GM12878 (cell line): ENCODE data around the gene SYNJ2. TPM values are rescaled to one million over a fixed set of nuclear protein-coding genes. Genes with fewer than 3 reads are reported as not detected.

Experiments
- ATAC-seq: fragments of 200-7000 bp; cut with Tn5 transposase; 3 replicates; pipeline ENCODE4 v1.9.1; 2020; ENCODE audit warnings: mild to moderate bottlenecking, moderate library complexity
- BruUV-seq: library from RNA; stranded (reverse); fragments of 400-500 nt; replicated peaks from 2 replicates; lab custom pipeline; 2021; lab: Mats Ljungman, UMichigan
- CTCF ChIA-PET: fragments of 300-600 bp; sonication (Branson Sonifier 250); formaldehyde crosslinking; extraction: SDS; loops from one replicate; lab custom pipeline; 2021; ENCODE audit warnings: inconsistent platforms; lab: Yijun Ruan, JAX
- POLR2A ChIA-PET: fragments of 350-600 bp; formaldehyde crosslinking; extraction: SDS; loops from one replicate; lab custom pipeline; 2021; ENCODE audit warnings: inconsistent platforms; lab: Charles Lee
- RAD21 ChIA-PET: fragments of 300-600 bp; sonication (Branson Sonifier 250); formaldehyde crosslinking; loops from one replicate; lab custom pipeline; 2023; ENCODE audit warnings: antibody characterized with exemption; ENCODE audit not compliant: unreplicated experiment; lab: Charles Lee
- SMC1A ChIA-PET: fragments of 300-600 bp; sonication (Branson Sonifier 250); formaldehyde crosslinking; loops from one replicate; lab custom pipeline; 2023; ENCODE audit not compliant: unreplicated experiment, uncharacterized antibody; lab: Charles Lee
- DNase-seq: peaks from one replicate; pipeline ENCODE4 v3.0.0-alpha.2; 2011; ENCODE audit warnings: low read depth, low spot score
- FAIRE-seq: peaks from 3 replicates; lab custom pipeline; 2011; peaks lifted over from hg19 to GRCh38; lab: Jason Lieb, UNC
- H2AFZ ChIP-seq: 2 replicates; pipeline ENCODE4 v1.6.0; 2011; ENCODE audit warnings: low read depth, low read length, control low read depth; ENCODE audit not compliant: control insufficient read depth
- H3K27ac ChIP-seq: 2 replicates; pipeline ENCODE4 v1.5.1; 2011; ENCODE audit warnings: control low read depth; ENCODE audit not compliant: control insufficient read depth, insufficient read depth
- H3K27me3 ChIP-seq, 2 experiments: replicated peaks in 1 of 2; 2 replicates each; pipeline versions ENCODE4 v1.6.0 to v1.6.1; 2011; ENCODE audit warnings: low read length in 1 of 2; ENCODE audit not compliant: control insufficient read depth in 2 of 2, insufficient read depth in 2 of 2
- H3K36me3 ChIP-seq, 2 experiments: 2 replicates each; pipeline ENCODE4 v1.5.1; 2011; ENCODE audit warnings: low read length in 1 of 2; ENCODE audit not compliant: control insufficient read depth in 2 of 2, insufficient read depth in 2 of 2
- H3K4me1 ChIP-seq: 2 replicates; pipeline ENCODE4 v1.6.1; 2011; ENCODE audit warnings: mild to moderate bottlenecking, low read length, moderate library complexity, mixed read lengths; ENCODE audit not compliant: control insufficient read depth, insufficient read depth
- H3K4me2 ChIP-seq: 2 replicates; pipeline ENCODE4 v1.6.0; 2011; ENCODE audit warnings: control low read depth; ENCODE audit not compliant: control insufficient read depth, insufficient read depth
- H3K4me3 ChIP-seq: fragments of 200-600 bp; sonication (generic); 2 replicates; pipeline ENCODE4 v1.5.1; 2016
- H3K79me2 ChIP-seq: 2 replicates; pipeline ENCODE4 v1.6.0; 2011; ENCODE audit warnings: low read length; ENCODE audit not compliant: control insufficient read depth, insufficient read depth
- H3K9ac ChIP-seq: 2 replicates; pipeline ENCODE4 v1.8.0; 2011; ENCODE audit warnings: low read length, control low read depth, mixed read lengths; ENCODE audit not compliant: control insufficient read depth, insufficient read depth
- H3K9me3 ChIP-seq: replicated peaks from 3 replicates; pipeline ENCODE4 v1.5.1; 2011; ENCODE audit warnings: mild to moderate bottlenecking, low read length; ENCODE audit not compliant: control insufficient read depth, insufficient read depth
- H4K20me1 ChIP-seq: 2 replicates; pipeline ENCODE4 v1.6.0; 2011; ENCODE audit not compliant: control insufficient read depth, insufficient read depth
- HDAC6 ChIP-seq: fragments of 200-600 bp; sonication (generic); IDR thresholded peaks from one replicate; pipeline ENCODE4 v1.8.0; 2017; ENCODE audit warnings: antibody characterized with exemption; ENCODE audit not compliant: unreplicated experiment
- NR2C1 ChIP-seq: fragments of 450-650 bp; IDR thresholded peaks from 2 replicates; pipeline ENCODE4 v1.6.1; 2017; ENCODE audit warnings: antibody characterized with exemption, mild to moderate bottlenecking, moderate library complexity
- NR2F1 ChIP-seq: fragments of 450-650 bp; conservative IDR thresholded peaks from 2 replicates; pipeline ENCODE4 v1.6.1; 2017; ENCODE audit warnings: mild to moderate bottlenecking
- YY1 ChIP-seq: IDR thresholded peaks from 2 replicates; pipeline ENCODE4 v1.6.1; 2011; ENCODE audit warnings: low read depth, mild to moderate bottlenecking, low read length
- WGBS: methylation state at CpG from one replicate; pipeline ENCODE4 v1.1.6; 2016; ENCODE audit warnings: low lambda C conversion rate; ENCODE audit not compliant: insufficient replicate concordance, insufficient coverage; ENCODE audit errors: missing lambda C conversion rate; 5-methylcytosine and 5-hydroxymethylcytosine counted together
- in situ Hi-C: fragments of 300-500 bp; cut with MboI; formaldehyde crosslinking; loops from 9 replicates; pipeline ENCODE4 v1.14.3; 2018; ENCODE audit warnings: mixed read lengths
- intact Hi-C: fragments of 100-400 bp; cut with micrococcal nuclease; formaldehyde crosslinking; loops from one replicate; pipeline ENCODE4 v1.14.2; 2022; ENCODE audit not compliant: unreplicated experiment
- polyA plus RNA-seq, 11 experiments: library from polyadenylated mRNA; depleted of rRNA in 4 of 11; unstranded in 6 of 11; stranded (reverse) in 5 of 11; fragments of >200 nt; fragmentation: Nextera tagmentation in 4 of 11; fragmentation: Illumina TruSeq in 1 of 11; extraction: Ambion mirVana in 4 of 11; extraction: Trizol in 1 of 11; gene quantifications; 1 replicate in 1 of 11; 2 replicates in 10 of 11; pipeline versions ENCODE4 v1.2.1 to v1.2.3, GENCODE V29; 2011 to 2016; ENCODE audit warnings: inconsistent platforms in 2 of 11, missing spikeins in 2 of 11, low read depth in 1 of 11
- total RNA-seq, 4 experiments: library from RNA; depleted of rRNA in 3 of 4; stranded (reverse); fragments of >200 nt in 3 of 4; fragmentation: Illumina TruSeq in 1 of 4; extraction: Trizol in 1 of 4; gene quantifications; 2 replicates each; pipeline versions ENCODE4 v1.2.1 to v1.2.3, GENCODE V29; 2013 to 2021
- TF ChIP-seq, protein P1 (sequence below): fragments of 450-650 bp; IDR thresholded peaks from 2 replicates; pipeline ENCODE4 v1.6.1; 2017; ENCODE audit warnings: mild to moderate bottlenecking, moderate library complexity

The SYNJ2 gene
- total and polyA plus RNA-seq, 10 of the 15 experiments (the other 5 are each of a cell fraction or from before 2014, with no cell fraction given): 0.11 to 1.8 (median 0.57) TPM

DNA sequence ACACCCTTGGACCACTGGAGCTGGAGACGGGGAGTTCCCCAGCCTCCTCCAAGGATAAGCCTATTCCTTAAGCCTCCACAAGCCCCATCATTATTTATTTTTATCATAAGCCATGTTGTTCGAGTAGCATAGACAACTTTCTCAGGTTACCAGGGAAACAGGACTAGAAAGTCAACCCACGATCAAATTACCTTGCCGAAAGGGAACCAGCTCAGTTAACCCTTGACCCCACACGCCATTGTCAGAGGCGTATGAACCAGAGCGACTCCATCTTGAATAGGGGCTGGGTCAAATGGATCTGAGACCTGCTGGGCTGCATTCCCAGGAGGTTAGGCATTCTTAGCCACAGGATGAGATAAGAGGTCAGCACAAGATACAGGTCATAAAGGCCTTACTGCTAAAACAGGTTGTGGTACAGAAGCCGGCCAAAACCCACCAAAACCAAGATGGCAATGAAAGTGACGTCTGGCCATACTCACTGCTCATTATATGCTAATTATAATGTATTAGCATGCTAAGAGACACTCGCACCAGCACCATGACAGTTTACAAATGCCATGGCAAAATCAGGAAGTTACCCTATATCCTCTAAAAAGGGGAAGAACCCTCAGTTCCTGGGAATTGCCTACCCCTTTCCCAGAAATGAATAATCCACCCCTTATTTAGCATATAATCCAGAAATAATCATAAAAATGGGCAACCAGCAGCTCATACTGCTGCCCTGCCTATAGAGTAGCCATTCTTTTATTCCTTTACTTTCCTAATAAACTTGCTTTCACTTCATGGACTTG, 22.4 kb downstream of the SYNJ2 start:
- no TSS peak for BruUV-seq
- H4K20me1 ChIP-seq: no peaks in the 10 kb centered on the region
- H3K79me2 ChIP-seq: no peaks in the 10 kb centered on the region
- no peaks in the 10 kb centered on the region for H3K9me3 ChIP-seq
- H3K4me3 ChIP-seq: no peak overlapping the region
- CTCF ChIA-PET: no interaction called here
- DNase-seq: no peak
- no peak overlapping the region for H3K27ac ChIP-seq
- peaks cover 10% of the 10 kb centered on the region; the same call in 1 of the 2 replicates for H3K4me1 ChIP-seq
- RAD21 ChIA-PET: no interaction called here
- in situ Hi-C loops (no loop called here), intact Hi-C loops (no loop called here)
- no peak overlapping the region for H3K4me2 ChIP-seq
- POLR2A ChIA-PET: no interaction called here
- no peaks in the 10 kb centered on the region for H3K27me3 ChIP-seq
- TF ChIP-seq NR2F1 (0 out of 2 replicates have a peak, but pooled peaks have one; percentile 28), YY1 (no peak), HDAC6 (no peak), NR2C1 (0 out of 2 replicates have a peak, but pooled peaks have one; percentile 40)
- TF ChIP-seq, protein P1, sequence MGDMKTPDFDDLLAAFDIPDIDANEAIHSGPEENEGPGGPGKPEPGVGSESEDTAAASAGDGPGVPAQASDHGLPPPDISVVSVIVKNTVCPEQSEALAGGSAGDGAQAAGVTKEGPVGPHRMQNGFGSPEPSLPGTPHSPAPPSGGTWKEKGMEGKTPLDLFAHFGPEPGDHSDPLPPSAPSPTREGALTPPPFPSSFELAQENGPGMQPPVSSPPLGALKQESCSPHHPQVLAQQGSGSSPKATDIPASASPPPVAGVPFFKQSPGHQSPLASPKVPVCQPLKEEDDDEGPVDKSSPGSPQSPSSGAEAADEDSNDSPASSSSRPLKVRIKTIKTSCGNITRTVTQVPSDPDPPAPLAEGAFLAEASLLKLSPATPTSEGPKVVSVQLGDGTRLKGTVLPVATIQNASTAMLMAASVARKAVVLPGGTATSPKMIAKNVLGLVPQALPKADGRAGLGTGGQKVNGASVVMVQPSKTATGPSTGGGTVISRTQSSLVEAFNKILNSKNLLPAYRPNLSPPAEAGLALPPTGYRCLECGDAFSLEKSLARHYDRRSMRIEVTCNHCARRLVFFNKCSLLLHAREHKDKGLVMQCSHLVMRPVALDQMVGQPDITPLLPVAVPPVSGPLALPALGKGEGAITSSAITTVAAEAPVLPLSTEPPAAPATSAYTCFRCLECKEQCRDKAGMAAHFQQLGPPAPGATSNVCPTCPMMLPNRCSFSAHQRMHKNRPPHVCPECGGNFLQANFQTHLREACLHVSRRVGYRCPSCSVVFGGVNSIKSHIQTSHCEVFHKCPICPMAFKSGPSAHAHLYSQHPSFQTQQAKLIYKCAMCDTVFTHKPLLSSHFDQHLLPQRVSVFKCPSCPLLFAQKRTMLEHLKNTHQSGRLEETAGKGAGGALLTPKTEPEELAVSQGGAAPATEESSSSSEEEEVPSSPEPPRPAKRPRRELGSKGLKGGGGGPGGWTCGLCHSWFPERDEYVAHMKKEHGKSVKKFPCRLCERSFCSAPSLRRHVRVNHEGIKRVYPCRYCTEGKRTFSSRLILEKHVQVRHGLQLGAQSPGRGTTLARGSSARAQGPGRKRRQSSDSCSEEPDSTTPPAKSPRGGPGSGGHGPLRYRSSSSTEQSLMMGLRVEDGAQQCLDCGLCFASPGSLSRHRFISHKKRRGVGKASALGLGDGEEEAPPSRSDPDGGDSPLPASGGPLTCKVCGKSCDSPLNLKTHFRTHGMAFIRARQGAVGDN: 0 out of 2 replicates have a peak, but pooled peaks have one; percentile 18
- H3K36me3 ChIP-seq: no peaks in the 10 kb centered on the region
- WGBS: 87% methylated on average over 10 of the region's 10 CpGs
- H3K9ac ChIP-seq: no peak overlapping the region
- ATAC-seq: no peak
- H2AFZ ChIP-seq: no peak overlapping the region
- SMC1A ChIA-PET: no interaction called here
- no peak for FAIRE-seq
